Uterus (tissue), 2 donors: ENCODE data around the gene PLEKHG1.

Source experiments
- CTCF ChIP-seq, 4 experiments: fragments of 200-600 bp in 2 of 4; fragments of 450-650 bp in 2 of 4; sonication (generic) in 2 of 4; IDR thresholded peaks; one replicate each; pipeline ENCODE4 v1.5.1; 2016 to 2019; ENCODE audit warnings: antibody characterized with exemption in 4 of 4, mild to moderate bottlenecking in 2 of 4, moderate library complexity in 1 of 4
- POLR2A ChIP-seq, 2 donors: fragments of 450-650 bp; IDR thresholded peaks; one replicate each; pipeline ENCODE4 v1.6.1; 2016; ENCODE audit warnings: antibody characterized with exemption in 2 of 2, mild to moderate bottlenecking in 1 of 2, moderate library complexity in 1 of 2

DNA sequence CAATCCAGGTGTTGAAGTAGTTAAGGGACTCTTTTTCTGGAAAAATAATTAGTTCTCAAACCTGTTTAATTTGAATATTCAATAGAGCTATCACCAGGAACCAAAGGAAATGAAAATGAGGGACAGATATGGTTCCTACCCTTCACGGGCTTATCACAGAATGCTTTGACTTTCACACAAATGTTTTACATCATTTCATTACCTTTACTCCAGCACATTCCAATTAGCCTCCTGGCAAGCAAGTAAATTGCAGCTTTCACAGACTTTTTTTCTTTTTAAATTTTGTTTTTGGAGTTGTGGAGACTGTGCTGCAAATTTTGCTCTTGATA, 35.2 kb downstream of the PLEKHG1 start:
- TF ChIP-seq POLR2A (IDR thresholded peaks at IDR 0.05) (no peak), CTCF (IDR thresholded peaks at IDR 0.05) (no peak)
